ENCODE data around the gene SLC6A11. TPM values are rescaled to one million over a fixed set of nuclear protein-coding genes. Genes with fewer than 3 reads are reported as not detected.

The SLC6A11 gene
- polyA plus RNA-seq, 2 of the 4 experiments (the other 2 are of a cell fraction) = 0.03 TPM

- Histone ChIP-seq H3K4me3 (no peak overlapping the region), H3K9me3 (no peaks in the 10 kb centered on the region), H3K27ac (no peak overlapping the region), H3K4me1 (no peaks in the 10 kb centered on the region), H3K4me2 (no peak overlapping the region)
- ChIA-PET POLR2A (no interaction called here), CTCF (interaction anchor here (0.7 to 11.6 kb wide), 4 partner anchors 9 to 190 kb away, joined by 3 to 148 read pairs (median 38); no protein-coding TSS in a partner anchor)
- 65% methylated on average over 19 of the region's 19 CpGs for WGBS (ENCODE audit: missing lambda C conversion rate)
- ATAC-seq (no peak), DNase-seq (ENCODE audit: low read depth in 1 of 2, low spot score in 1 of 2) (no peak), FAIRE-seq (no peak)
- TF ChIP-seq EP300 (IDR thresholded peaks at IDR 0.05) (no peak), PHF8 (IDR thresholded peaks at IDR 0.05; ENCODE audit: borderline replicate concordance, low read depth) (no peak), NR3C1 (IDR thresholded peaks at IDR 0.05) (no peak), RCOR1 (IDR thresholded peaks at IDR 0.05; ENCODE audit: low read depth, low read length) (no peak), CEBPB (IDR thresholded peaks at IDR 0.05) (no peak), EHF (CRISPR knock-in tag; IDR thresholded peaks at IDR 0.05) (no peak), HEYL (CRISPR knock-in tag; IDR thresholded peaks at IDR 0.05) (no peak), SREBF2 (IDR thresholded peaks at IDR 0.05) (no peak), CHD4 (IDR thresholded peaks at IDR 0.05; ENCODE audit: borderline replicate concordance) (no peak), ELK1 (IDR thresholded peaks at IDR 0.05; ENCODE audit: low read depth, low read length) (no peak), KDM1A (IDR thresholded peaks at IDR 0.05; ENCODE audit: low read depth) (no peak), FOSB (CRISPR knock-in tag; IDR thresholded peaks at IDR 0.05) (no peak), JUNB (IDR thresholded peaks at IDR 0.05) (no peak), ZFP36 (IDR thresholded peaks at IDR 0.05; ENCODE audit: borderline replicate concordance, partially characterized antibody) (no peak), ATOH8 (CRISPR knock-in tag; IDR thresholded peaks at IDR 0.05; ENCODE audit: low read depth) (no peak), HMGXB4 (CRISPR knock-in tag; IDR thresholded peaks at IDR 0.05; ENCODE audit: borderline replicate concordance) (no peak)
Measured at GRCh38 chr3:10949197-10949596, 133.2 kb downstream of the SLC6A11 start.

- Histone ChIP-seq H3K9me3 (no peaks in the 10 kb centered on the region), H3K4me3 (no peak overlapping the region), H3K27ac (no peak overlapping the region), H3K4me2 (no peak overlapping the region; the same call in 2 of the 3 replicates), H3K4me1 (no peaks in the 10 kb centered on the region)
- peak; percentile 53 to 54 for TF ChIP-seq RAD21 (conservative IDR thresholded peaks at IDR 0.05 in 1 of 2, IDR thresholded peaks at IDR 0.05 in 1 of 2)
- peak; percentile 82 for TF ChIP-seq SMC3 (IDR thresholded peaks at IDR 0.05)
- no peak for TF ChIP-seq CBX8 (IDR thresholded peaks at IDR 0.05)
- TF ChIP-seq CTCF (IDR thresholded peaks at IDR 0.05) = peak; percentile 71
- ChIA-PET CTCF (interaction anchor here (0.6 to 11.6 kb wide), 20 partner anchors 8 to 205 kb away, joined by 3 to 148 read pairs (median 4); no protein-coding TSS in a partner anchor), POLR2A (no interaction called here)
- ATAC-seq (peak; percentile 58 to 88; a peak in 4 of 6 replicates), DNase-seq (ENCODE audit: low read depth in 1 of 2, low spot score in 1 of 2) (peak; percentile 53 to 64), FAIRE-seq (no peak)
- 16% methylated on average over 12 of the region's 12 CpGs for WGBS (ENCODE audit: missing lambda C conversion rate)
Measured at GRCh38 chr3:10950476-10951294, 134.7 kb downstream of the SLC6A11 start.
